HG02571 (cell line): ENCODE results near the gene RXFP1.
"Not testable (repeated sequence)": the region's sequence is repeated elsewhere in the genome, so short reads cannot be mapped to it uniquely, and the experiment has no call there.

ENCODE experiments used
- ATAC-seq: cut with Tn5 transposase; IDR thresholded peaks from one replicate; pipeline ENCODE4 v1.9.1; 2021; ENCODE audit warnings: mild to moderate bottlenecking, moderate library complexity; ENCODE audit not compliant: unreplicated experiment

The RXFP1 gene

GRCh38 chr4:158606969-158607368 is 85.3 kb downstream of the RXFP1 start:
- ATAC-seq, result no peak

- ATAC-seq, result no peak
Measured at GRCh38 chr4:158609116-158609515, 87.4 kb downstream of the RXFP1 start.

- ATAC-seq, result peak; percentile 90
Measured at GRCh38 chr4:158610790-158611189, 89.1 kb downstream of the RXFP1 start.

GRCh38 chr4:158613046-158613445 is 91.4 kb downstream of the RXFP1 start:
- ATAC-seq, result no peak

- ATAC-seq, result no peak
Measured at GRCh38 chr4:158617956-158618355, 96.3 kb downstream of the RXFP1 start.

GRCh38 chr4:158621729-158622128 is 100.0 kb downstream of the RXFP1 start:
- ATAC-seq, result no peak

GRCh38 chr4:158622251-158622650 is 100.6 kb downstream of the RXFP1 start:
- no peak for ATAC-seq

GRCh38 chr4:158624889-158625478 is 103.3 kb downstream of the RXFP1 start:
- peak; percentile 77 for ATAC-seq

- ATAC-seq, result no peak
Measured at GRCh38 chr4:158625544-158625943, 103.9 kb downstream of the RXFP1 start.

GRCh38 chr4:158630893-158631292 is 109.2 kb downstream of the RXFP1 start:
- ATAC-seq, result no peak

- ATAC-seq, result no peak
Measured at GRCh38 chr4:158636619-158637018, 114.9 kb downstream of the RXFP1 start.

- ATAC-seq, result no peak
Measured at GRCh38 chr4:158644356-158644755, 122.7 kb downstream of the RXFP1 start.

- ATAC-seq, result no peak
Measured at GRCh38 chr4:158644760-158645159, 123.1 kb downstream of the RXFP1 start.

- no peak for ATAC-seq
Measured at GRCh38 chr4:158649111-158649680, 127.5 kb downstream of the RXFP1 start.

- no peak for ATAC-seq
Measured at GRCh38 chr4:158652920-158653319, 131.2 kb downstream of the RXFP1 start.

- ATAC-seq, result no peak
Measured at GRCh38 chr4:158656439-158656838, 134.8 kb downstream of the RXFP1 start.

- no peak for ATAC-seq
Measured at GRCh38 chr4:158657291-158657690, 135.6 kb downstream of the RXFP1 start.

- ATAC-seq, result not testable (repeated sequence)
Measured at GRCh38 chr4:158663255-158663654, 141.6 kb downstream of the RXFP1 start.

GRCh38 chr4:158663707-158664625 is 142.3 kb downstream of the RXFP1 start:
- ATAC-seq, result not testable (repeated sequence)

- ATAC-seq, result no peak
Measured at GRCh38 chr4:158664806-158665205, 143.1 kb downstream of the RXFP1 start.

- no peak for ATAC-seq
Measured at GRCh38 chr4:158666892-158667291, 145.2 kb downstream of the RXFP1 start.

- no peak for ATAC-seq
Measured at GRCh38 chr4:158667651-158668198, 146.0 kb downstream of the RXFP1 start.
